Astrocyte of the hippocampus (primary cell): ENCODE results near the gene IFT43.

Experiments used
- DNase-seq: peaks from one replicate; pipeline ENCODE4 v3.0.0; 2011; ENCODE audit warnings: low read depth, low spot score

The IFT43 gene

DNA sequence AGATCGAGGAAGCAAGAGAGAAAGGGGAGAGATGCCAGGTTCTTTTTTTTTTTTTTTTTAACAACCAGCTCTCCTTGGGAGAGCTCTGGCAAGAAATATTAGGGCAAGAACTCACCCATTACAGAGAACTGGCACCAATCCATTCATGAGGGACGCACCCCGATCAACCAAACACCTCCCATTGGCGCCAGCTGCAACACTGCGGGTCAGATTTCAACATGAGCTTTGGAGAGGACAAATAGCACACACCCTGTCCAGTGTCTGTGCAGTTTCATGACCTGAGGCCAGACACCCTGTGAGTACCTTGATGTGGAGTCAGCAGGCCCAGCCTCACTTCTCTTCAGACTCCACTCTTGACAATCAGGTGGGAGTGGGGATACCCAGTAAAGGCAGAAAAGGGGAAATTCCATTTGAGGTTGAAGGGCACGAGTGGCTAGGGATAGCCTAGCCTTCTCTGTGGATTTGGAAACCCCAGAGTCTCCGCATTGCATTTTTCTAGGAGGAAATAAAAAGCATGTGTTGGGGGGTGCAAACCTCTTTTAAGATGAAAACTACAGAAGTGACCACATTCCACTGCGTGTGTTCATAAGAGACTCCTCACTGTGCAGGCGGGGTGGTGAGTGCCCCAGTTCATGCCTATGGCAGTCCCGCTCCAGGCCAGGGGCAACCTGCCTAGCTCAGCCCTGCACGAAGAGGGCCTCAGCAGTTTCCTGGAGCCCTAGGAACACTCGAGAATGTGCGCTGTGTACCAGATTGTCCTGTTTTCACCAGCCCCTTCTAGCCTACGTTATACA lies 123.7 kb downstream of the IFT43 start:
- no peak for DNase-seq

DNA sequence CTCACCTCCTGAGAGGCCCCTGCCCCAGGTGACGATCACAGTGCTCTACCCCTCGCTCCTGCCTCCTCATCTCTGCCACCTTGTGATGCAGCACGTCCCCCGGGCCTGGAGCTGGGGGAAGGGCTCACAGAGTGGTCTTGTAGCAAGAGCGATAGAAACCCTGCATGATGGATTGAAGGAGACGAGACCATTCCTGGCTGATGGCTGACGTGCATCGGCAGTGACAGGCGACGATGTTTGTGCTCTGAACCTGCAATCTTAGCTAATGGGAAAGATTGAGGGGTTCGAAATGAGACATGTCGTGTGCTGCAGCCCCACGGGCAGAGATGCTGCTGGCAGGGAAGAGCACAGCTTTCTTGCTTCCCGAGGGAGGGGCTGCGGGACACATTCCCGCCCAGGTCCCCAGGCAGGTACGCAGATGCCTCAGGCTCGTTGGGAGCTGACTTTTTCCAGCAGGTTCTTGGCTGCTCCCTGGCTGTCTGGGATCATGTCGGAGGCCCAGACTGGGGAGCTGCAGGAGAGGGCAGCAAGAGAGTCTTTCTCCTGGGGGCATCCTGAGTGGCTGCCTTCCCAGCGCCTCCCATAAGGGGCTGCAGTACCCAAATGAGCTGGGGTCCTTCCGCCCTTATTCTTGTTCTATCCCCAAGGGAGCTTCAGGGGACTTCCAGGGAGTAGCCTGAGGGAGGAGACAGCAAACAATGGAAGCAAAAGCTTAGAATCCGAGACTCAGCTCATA lies 127.5 kb downstream of the IFT43 start:
- DNase-seq: no peak

DNA sequence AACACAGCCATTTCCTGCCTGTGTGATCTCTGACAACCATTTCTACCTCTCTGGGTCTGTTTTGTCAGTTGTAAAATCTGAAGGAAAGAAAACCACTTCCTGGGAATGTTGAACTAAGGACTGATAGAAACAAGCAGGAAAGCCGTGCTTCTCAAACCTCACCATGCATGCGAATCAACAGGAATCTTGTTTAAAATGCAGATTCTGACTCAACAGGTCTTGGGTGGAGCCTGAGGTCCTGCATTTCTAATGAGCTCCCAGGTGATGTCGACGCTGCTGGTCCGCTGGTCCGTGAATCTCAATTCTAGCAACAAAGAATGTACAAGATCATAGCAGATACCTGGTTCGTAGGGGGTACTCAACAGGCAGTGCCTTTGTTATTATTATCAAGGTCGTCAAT lies 128.1 kb downstream of the IFT43 start:
- DNase-seq: no peak

DNA sequence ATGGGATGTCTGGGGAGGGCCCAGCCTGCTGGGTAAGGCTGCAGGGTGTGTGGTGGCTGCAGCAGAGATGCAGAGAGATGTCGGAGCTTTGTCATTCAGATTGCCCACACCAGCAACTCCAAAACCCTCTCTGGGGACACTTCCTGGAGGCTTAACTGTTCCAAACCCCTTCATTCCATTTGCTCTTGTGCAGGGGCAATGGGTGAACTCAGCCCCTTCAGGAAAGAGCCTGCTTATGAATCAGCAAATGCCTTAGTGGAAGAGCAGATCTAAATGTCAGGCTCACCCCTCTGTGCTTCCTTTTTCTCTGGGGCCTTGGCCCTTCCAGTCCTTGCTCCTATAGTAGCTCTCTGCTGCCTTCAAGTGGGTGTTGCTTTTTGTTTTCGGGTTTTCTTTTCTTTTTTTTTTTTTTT lies 129.5 kb downstream of the IFT43 start:
- DNase-seq: no peak

DNA sequence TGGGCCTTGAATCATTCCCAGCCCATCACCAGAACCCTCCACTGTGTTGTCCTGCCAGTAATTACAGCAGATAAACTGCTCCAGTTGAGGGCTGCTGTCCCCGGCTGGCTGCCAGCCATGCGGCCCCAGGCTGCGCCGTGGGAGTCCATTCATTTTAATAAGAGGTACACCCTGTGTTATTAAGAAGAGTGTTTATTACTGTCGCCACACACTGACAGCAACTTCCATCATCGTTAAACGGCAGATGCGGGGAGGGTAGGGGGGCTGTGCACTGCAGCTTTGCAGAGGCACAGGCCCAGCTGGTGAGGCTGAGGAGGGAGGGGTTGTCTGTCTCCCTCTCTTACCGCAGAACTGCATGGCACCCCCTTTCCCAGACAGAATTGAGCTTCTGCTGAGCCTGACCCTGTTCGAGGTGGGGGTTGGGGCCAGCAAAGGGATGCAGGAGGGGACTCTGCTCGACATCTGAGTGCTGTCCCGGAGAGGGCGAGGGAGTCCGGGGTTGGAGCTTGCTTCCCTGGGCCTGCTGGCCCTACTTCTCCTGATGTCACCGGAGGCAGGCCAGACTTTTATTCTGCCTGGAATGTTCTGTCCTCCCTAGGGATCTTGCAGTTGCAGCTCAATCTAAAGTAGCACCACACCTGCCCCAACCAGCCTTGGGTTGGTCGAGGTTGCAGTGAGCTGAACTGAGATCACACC lies 132.4 kb downstream of the IFT43 start:
- no peak for DNase-seq

DNA sequence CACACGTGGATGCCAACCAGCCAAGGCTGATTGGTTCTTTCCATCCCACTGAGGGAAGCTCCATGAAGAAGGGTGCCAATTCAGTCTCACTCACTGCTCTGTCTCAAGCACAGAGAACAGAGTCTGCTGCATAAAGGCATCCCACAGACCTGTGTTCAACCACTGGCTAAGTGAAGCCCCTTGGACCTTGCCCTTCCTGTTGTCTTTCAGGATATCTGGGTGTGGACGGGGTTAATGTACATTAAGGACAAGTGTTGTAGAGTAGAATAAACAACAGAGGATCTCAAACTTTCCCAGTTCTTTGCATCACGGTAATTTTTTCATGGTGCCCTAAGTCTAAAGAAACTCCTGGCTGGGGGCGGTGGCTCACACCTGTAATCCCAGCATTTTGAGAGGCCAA lies 133.0 kb downstream of the IFT43 start:
- no peak for DNase-seq

DNA sequence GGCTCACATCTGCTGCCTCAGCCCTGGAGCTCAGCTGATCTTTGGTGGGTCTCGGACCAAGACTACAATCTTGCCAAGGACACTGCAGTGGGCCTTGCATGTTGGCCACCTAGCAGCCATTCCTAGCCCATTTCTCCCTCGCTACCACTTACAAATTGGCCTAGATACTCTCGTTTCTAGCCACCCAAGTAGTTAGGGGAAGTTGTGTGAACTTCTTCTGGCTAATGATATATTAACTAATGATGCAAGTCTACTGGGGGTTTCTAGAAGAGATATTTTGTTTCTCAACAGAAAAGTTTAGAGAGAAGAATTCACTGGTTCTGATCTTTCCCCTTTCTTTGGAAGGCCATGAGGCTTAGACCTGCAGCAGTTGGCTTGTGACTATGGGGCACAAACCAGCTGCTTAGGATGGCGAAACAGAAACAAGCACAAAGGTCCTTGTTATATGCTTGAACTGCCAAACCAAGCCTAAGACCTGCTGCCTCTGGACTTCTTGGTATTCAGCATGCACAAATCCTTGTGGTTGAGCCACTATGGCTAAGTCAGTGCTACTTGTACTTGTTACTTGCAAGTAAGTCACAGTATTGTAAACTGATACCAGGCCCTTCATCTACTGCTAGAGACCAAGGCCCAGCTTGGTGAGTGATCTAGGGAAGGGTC lies 135.7 kb downstream of the IFT43 start:
- no peak for DNase-seq

DNA sequence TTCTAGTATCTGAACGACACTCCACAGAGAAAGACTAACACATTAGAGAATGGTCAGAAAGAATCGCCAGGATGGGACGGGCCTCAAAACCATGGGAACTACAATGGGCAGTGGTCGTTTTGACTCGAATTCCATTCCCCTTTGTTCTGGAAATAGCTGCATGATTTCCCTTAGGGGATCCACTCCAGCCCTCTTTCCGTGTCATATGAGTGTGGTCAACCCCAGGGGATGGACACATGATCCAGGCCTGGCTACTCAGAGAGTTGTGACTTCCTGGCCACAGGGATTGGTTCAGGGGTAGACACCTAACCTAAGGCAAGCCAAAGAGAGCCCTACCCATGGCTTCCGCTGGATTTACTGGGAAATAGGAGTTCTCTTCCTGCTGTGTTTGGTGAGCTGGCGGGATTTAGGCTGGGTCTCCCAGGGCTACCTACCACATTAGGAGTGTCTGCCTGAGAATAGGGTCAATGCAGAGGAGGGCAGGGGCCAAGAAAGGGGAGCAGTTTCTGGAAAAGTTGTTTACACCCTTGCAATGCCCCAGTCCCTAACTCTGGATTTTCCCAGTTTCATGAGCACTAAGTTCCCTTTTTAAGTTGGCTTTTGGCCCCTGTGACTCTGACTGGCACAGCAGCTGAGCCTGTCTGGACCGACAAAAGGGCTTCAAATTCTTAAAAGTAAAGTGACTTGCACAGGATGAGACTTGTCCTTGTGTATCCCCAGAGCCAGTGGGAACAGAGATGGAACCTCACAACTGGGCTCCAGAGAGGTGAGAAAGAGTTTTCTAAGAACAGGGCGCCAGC lies 138.1 kb downstream of the IFT43 start:
- no peak for DNase-seq

DNA sequence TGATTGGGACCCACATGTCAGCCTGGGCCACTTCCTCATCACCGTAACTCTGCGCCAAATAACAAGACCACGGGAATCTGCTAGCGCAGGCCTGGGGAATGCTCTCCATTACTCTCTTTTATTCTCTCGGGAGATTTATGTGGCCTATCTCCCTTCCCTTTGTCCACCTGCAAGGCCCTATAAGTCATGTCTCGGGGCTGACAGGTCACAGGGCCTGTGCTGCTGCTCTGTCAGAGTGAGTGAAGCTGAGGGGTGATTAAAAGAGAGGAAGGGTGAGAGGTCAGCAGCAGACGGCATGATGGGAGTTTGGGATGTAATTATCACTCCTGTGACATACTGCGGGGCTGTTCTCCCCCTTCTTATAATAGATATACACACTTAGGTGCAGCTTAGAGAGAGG lies 139.9 kb downstream of the IFT43 start:
- no peak for DNase-seq

DNA sequence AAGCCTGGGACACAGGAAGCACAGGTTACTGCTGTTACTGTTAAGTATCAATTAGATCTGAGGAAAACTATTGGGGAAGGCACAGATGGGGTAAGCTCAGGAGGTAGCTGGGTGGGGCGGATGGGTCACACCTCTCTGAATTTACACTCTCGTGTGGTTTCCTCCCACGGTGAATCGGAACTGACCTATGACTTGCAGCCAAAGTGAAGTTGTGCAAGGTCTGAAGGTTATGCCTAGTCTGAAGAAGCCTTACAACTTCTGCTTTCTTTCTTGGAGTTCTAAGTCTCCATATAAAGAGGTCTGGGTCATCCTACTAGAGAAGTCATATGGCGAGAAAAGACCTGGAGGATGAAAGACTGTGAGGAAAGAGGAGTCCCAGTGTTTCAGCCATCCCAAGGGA lies 140.5 kb downstream of the IFT43 start:
- DNase-seq: no peak

DNA sequence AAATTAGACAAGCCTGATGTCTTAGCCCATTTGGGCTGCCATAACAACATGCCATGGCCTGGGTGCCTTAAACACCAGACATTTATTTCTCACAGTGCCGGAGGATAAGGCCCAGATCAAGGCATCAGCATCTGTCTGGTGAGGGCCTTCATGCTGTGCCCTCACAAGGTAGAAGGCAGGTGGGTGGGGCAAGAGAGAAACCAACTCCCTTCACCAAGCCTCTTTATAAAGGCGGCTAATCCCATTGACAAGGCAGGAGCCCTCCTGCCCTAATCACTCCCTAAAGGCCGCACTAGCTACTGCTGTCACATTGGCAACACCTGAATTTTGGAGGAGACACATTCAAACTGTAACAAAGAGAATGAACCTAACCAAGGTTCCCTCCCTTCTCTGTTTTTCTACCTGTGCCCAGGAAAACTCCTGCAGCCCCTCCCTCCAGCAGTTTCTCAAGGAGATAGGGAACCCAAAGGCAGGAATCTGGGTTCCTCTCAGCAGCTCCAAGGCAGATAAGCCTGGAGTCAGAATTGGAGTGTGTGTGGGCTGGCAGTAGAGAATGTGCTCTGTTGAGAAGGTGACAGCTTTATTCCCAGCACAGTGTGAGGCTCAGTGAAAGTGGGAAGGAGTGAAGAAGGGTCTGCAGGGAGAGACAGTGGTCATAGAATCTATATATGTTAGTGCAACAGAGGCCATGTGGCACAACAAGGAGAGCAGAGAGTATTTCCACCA lies 144.5 kb downstream of the IFT43 start:
- no peak for DNase-seq

DNA sequence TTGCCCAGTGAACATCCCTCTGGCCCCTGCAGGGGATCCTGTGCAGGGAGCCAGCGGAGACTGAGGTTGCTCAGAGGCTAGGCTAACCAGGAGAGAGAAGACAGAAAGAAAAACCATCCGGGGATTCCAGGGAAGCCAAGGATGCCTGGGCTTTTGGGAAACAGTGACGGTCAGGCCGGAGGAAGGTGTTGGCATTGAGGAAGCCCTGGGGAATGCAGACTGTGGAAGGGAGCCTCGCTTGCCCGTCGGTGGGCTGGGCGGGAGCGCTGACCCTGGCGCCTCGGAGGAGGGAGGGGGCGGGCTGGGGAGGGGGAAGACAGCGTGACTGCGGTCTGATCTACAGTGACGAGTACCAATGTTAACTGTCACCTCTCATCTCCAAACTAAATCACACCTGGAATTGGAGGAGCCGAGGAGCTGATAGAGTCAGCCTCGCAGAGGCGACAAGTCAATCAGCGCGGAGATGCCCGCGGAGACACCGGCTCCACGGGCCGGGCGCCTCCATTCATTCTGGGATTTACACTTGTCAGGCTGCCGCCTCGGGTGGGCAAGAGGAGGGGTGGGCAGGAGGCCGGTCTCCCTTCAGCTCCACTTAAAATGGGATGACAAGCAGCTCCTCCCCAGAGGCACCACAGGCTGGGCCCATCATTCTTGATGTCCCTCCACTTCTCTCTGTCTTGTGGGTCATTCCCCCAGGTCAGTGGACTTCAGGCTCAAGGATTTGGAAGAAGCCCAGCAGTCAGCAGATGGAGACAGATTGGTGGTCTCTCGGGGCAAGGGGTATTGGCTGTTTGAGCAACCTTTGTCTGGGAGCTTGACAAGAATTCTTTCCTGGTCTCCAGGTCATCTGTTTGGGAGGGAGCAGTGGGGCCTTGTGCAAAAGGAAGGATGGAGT lies 145.8 kb downstream of the IFT43 start:
- DNase-seq: no peak

DNA sequence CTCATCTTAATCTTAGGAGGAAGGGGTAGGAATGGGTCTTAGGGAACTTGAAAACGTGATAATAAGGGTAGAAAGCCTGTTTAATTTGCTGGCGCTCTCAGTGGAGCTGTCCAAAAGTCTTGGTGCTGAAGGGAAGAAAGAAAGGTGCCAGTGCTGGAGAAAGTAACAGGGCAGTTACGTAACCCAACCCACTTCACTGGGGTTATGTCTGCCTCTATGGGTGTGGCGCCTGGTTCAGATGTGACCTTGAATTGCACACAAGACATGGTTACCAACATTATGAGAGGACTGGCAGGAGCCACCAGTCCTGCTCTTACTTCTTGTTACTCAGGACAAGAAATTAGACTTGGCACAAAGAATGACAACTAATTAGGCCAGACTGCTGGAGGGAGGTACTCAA lies 147.5 kb downstream of the IFT43 start:
- DNase-seq: peak; percentile 69
